ENCODE measurements around the gene FBN1. TPM values are rescaled to one million over a fixed set of nuclear protein-coding genes. Genes with fewer than 3 reads are reported as not detected.
A peak's percentile ranks its signal among the peaks of the same experiment; 100 is the strongest.

The FBN1 gene
- total and polyA plus RNA-seq, 2 of the 13 experiments (the other 11 are each of a cell fraction or from before 2014, with no cell fraction given): 1.5 to 3.0 TPM

GRCh38 chr15:48415036-48415886, 230.2 kb downstream of the FBN1 start:
- H3K4me3 ChIP-seq (replicated peaks in 1 of 3; ENCODE audit: insufficient read depth in 1 of 3, low read depth in 2 of 3, low read length in 3 of 3): no peak overlapping the region
- H3K9me3 ChIP-seq (ENCODE audit: low read length): no peaks in the 10 kb centered on the region
- no peak for FAIRE-seq
- peaks cover 14% of the 10 kb centered on the region; the same call in 1 of the 2 replicates for H3K4me1 ChIP-seq (ENCODE audit: insufficient read depth, low read length)
- DNase-seq (ENCODE audit: low spot score): peak; percentile 33
- CTCF ChIA-PET (ENCODE audit: low intra/inter-chr PET ratio, low total read pairs): no interaction called here
- no peak overlapping the region for H3K4me2 ChIP-seq (ENCODE audit: low read depth, low read length)
- intact Hi-C loops (cut with micrococcal nuclease; ENCODE audit: unreplicated experiment): loop anchor here (10.0 kb wide), 1 partner anchor 100 kb away; no protein-coding TSS in a partner anchor
- no peaks in the 10 kb centered on the region for H3K79me2 ChIP-seq (ENCODE audit: insufficient read depth, low read length)
- WGBS (ENCODE audit: low lambda C conversion rate): 73% methylated on average over 12 of the region's 15 CpGs
- peak; percentile 65; the same call in 1 of the 3 replicates for ATAC-seq
- no peak for TF ChIP-seq MAF1 (CRISPR knock-in tag; IDR thresholded peaks at IDR 0.05; ENCODE audit: borderline replicate concordance)
- peak; percentile 72 for TF ChIP-seq FOSL2 (CRISPR knock-in tag; IDR thresholded peaks at IDR 0.05)
- no peak for TF ChIP-seq GPN1 (CRISPR knock-in tag; IDR thresholded peaks at IDR 0.05; ENCODE audit: borderline replicate concordance)
- TF ChIP-seq CENPT (CRISPR knock-in tag; IDR thresholded peaks at IDR 0.05; ENCODE audit: low read depth): no peak
- TF ChIP-seq TFDP2 (CRISPR knock-in tag; IDR thresholded peaks at IDR 0.05): no peak
- no peak for TF ChIP-seq ZNF558 (CRISPR knock-in tag; IDR thresholded peaks at IDR 0.05; ENCODE audit: borderline replicate concordance)
- no peak for TF ChIP-seq ZNF549 (CRISPR knock-in tag; IDR thresholded peaks at IDR 0.05)
- TF ChIP-seq, protein P1, sequence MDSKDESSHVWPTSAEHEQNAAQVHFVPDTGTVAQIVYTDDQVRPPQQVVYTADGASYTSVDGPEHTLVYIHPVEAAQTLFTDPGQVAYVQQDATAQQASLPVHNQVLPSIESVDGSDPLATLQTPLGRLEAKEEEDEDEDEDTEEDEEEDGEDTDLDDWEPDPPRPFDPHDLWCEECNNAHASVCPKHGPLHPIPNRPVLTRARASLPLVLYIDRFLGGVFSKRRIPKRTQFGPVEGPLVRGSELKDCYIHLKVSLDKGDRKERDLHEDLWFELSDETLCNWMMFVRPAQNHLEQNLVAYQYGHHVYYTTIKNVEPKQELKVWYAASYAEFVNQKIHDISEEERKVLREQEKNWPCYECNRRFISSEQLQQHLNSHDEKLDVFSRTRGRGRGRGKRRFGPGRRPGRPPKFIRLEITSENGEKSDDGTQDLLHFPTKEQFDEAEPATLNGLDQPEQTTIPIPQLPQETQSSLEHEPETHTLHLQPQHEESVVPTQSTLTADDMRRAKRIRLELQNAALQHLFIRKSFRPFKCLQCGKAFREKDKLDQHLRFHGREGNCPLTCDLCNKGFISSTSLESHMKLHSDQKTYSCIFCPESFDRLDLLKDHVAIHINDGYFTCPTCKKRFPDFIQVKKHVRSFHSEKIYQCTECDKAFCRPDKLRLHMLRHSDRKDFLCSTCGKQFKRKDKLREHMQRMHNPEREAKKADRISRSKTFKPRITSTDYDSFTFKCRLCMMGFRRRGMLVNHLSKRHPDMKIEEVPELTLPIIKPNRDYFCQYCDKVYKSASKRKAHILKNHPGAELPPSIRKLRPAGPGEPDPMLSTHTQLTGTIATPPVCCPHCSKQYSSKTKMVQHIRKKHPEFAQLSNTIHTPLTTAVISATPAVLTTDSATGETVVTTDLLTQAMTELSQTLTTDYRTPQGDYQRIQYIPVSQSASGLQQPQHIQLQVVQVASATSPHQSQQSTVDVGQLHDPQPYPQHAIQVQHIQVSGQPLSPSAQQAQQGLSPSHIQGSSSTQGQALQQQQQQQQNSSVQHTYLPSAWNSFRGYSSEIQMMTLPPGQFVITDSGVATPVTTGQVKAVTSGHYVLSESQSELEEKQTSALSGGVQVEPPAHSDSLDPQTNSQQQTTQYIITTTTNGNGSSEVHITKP (CRISPR knock-in tag; IDR thresholded peaks at IDR 0.05; ENCODE audit: low read depth): peak; percentile 61
- TF ChIP-seq DBP (CRISPR knock-in tag; IDR thresholded peaks at IDR 0.05; ENCODE audit: not compliant biosample characterization): no peak
- no peak for TF ChIP-seq PBX2 (CRISPR knock-in tag; IDR thresholded peaks at IDR 0.05)
- TF ChIP-seq ZNF749 (CRISPR knock-in tag; IDR thresholded peaks at IDR 0.05; ENCODE audit: borderline replicate concordance): no peak
- TF ChIP-seq NRL (CRISPR knock-in tag; IDR thresholded peaks at IDR 0.05; ENCODE audit: borderline replicate concordance): no peak
- TF ChIP-seq KDM3A (CRISPR knock-in tag; IDR thresholded peaks at IDR 0.05; ENCODE audit: low read depth): no peak
- no peak for TF ChIP-seq NKX3-1 (CRISPR knock-in tag; IDR thresholded peaks at IDR 0.05)
- H3K27ac ChIP-seq (ENCODE audit: extremely low read length, insufficient read depth, low read length): no peak overlapping the region
- no peak overlapping the region for H3K9ac ChIP-seq (ENCODE audit: insufficient read depth, low read depth, low read length)
- no TSS peak for BruUV-seq (replicated peaks)
- no peaks in the 10 kb centered on the region for H3K36me3 ChIP-seq (replicated peaks in 1 of 2; ENCODE audit: control insufficient read depth in 1 of 2, insufficient read depth in 2 of 2, low read length in 2 of 2)
- H3K27me3 ChIP-seq (ENCODE audit: control insufficient read depth in 1 of 2, insufficient read depth in 2 of 2, low read length in 2 of 2): no peaks in the 10 kb centered on the region
- in situ Hi-C loops (cut with HindIII; ENCODE audit: extremely low pct_ligation_motif_present, low pct_unique_long_range_greater_than_20kb): no loop called here
- POLR2A ChIA-PET: no interaction called here
- H2AFZ ChIP-seq (ENCODE audit: low read length): no peak overlapping the region
- H4K20me1 ChIP-seq (ENCODE audit: insufficient read depth, low read length): no peaks in the 10 kb centered on the region
